Measurements from ENCODE around the gene SLC22A12. TPM values are rescaled to one million over a fixed set of nuclear protein-coding genes. Genes with fewer than 3 reads are reported as not detected.

Gene SLC22A12
- total RNA-seq, 2 donors from 2014 or later, result not detected

DNA sequence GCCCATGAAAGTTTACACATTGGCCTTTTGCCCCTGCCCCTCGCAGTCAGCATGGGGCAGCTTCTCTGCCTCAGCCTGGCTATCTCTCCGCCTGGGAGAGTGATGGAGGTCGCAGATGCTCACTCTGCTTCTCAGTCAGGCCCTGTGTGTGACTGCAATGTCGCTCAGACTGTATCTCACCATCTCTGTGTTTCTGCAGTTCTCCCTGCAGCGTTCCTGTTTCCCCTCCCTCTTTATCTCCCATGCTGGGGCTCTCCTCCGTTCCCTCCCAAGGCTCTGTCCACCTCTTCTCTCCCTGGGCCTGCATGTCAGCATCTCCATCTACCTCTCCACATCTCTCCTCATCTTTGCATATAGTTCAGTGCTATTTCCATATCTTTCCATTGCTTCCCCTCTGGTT, 38.1 kb downstream of the SLC22A12 start:
- ATAC-seq (ENCODE audit: insufficient number of reproducible peaks, low FRiP score, low read depth) (no peak), DNase-seq (ENCODE audit: low spot score) (no peak)
- no peak overlapping the region for H3K27ac ChIP-seq
- no peaks in the 10 kb centered on the region for H3K4me1 ChIP-seq (ENCODE audit: control insufficient read depth in 1 of 2, low read depth in 2 of 2)
- TF ChIP-seq, protein P1, sequence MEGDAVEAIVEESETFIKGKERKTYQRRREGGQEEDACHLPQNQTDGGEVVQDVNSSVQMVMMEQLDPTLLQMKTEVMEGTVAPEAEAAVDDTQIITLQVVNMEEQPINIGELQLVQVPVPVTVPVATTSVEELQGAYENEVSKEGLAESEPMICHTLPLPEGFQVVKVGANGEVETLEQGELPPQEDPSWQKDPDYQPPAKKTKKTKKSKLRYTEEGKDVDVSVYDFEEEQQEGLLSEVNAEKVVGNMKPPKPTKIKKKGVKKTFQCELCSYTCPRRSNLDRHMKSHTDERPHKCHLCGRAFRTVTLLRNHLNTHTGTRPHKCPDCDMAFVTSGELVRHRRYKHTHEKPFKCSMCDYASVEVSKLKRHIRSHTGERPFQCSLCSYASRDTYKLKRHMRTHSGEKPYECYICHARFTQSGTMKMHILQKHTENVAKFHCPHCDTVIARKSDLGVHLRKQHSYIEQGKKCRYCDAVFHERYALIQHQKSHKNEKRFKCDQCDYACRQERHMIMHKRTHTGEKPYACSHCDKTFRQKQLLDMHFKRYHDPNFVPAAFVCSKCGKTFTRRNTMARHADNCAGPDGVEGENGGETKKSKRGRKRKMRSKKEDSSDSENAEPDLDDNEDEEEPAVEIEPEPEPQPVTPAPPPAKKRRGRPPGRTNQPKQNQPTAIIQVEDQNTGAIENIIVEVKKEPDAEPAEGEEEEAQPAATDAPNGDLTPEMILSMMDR (IDR thresholded peaks at IDR 0.05), result no peak
- H3K4me3 ChIP-seq, result no peak overlapping the region
- H3K27me3 ChIP-seq (replicated peaks; ENCODE audit: insufficient read depth), result no peaks in the 10 kb centered on the region
- peaks cover 41% of the 10 kb centered on the region for H3K36me3 ChIP-seq
- no peaks in the 10 kb centered on the region for H3K9me3 ChIP-seq

DNA sequence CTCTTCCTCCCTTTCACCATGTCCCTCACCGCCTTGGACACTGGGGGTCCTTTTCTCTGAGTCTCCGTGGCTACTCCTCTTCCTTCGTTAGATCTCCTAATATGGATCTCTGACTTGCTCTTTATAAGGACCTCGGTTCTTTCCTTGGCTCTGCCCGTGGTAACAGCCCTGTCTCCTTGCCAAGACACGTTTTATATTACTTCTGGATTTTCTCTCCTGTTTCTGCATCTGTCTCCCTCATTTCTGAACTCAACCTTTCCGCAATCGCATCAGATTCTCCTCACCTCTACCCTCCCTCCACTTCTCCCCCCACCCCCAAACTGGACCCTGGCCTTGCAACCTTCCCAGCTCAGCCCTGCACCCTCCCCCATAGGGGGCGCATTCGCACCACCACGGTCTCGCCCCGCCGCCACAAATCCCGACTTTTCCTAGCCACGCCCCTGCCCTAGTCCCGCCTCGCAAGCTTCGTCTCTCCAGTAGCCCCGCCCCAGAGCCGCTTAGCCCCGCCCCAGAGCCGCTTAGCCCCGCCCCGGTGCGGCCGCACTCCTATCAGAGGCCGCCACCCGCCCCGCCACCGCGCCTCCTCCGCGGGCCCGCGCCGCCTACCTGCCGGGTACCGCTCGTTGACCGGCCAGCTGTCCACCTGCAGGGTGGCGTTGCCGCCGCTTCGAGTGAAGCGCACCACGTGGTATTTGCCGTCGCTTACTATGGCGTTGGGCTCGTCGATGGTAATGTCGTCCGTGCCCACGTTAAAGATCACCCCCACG, 39.0 kb downstream of the SLC22A12 start:
- H3K4me3 ChIP-seq, result no peak overlapping the region

GRCh38 chr11:64631675-64632074, 40.7 kb downstream of the SLC22A12 start:
- DNase-seq (ENCODE audit: low spot score), result no peak
- Histone ChIP-seq H3K4me1 (ENCODE audit: control insufficient read depth in 1 of 2, low read depth in 2 of 2) (no peaks in the 10 kb centered on the region), H3K27me3 (replicated peaks; ENCODE audit: insufficient read depth) (no peaks in the 10 kb centered on the region), H3K4me3 (no peak overlapping the region), H3K9me3 (no peaks in the 10 kb centered on the region), H3K27ac (no peak overlapping the region), H3K36me3 (peaks cover 53% of the 10 kb centered on the region)
- ATAC-seq (ENCODE audit: insufficient number of reproducible peaks, low FRiP score, low read depth), result no peak
- TF ChIP-seq, protein P1 (IDR thresholded peaks at IDR 0.05), result no peak

More for the DNA sequence above, 39.0 kb downstream of the SLC22A12 start:
- H3K4me1 ChIP-seq (ENCODE audit: control insufficient read depth in 1 of 2, low read depth in 2 of 2), result no peaks in the 10 kb centered on the region
- TF ChIP-seq, protein P1 (IDR thresholded peaks at IDR 0.05), result no peak
- H3K9me3 ChIP-seq, result no peaks in the 10 kb centered on the region
- ATAC-seq (ENCODE audit: insufficient number of reproducible peaks, low FRiP score, low read depth) (no peak), DNase-seq (ENCODE audit: low spot score) (no peak)
- no peaks in the 10 kb centered on the region for H3K27me3 ChIP-seq (replicated peaks; ENCODE audit: insufficient read depth)
- H3K27ac ChIP-seq, result no peak overlapping the region
- H3K36me3 ChIP-seq, result peaks cover 49% of the 10 kb centered on the region

- Histone ChIP-seq H3K4me1 (ENCODE audit: control insufficient read depth in 1 of 2, low read depth in 2 of 2) (no peaks in the 10 kb centered on the region), H3K9me3 (no peaks in the 10 kb centered on the region), H3K27ac (no peak overlapping the region), H3K27me3 (replicated peaks; ENCODE audit: insufficient read depth) (no peaks in the 10 kb centered on the region), H3K4me3 (no peak overlapping the region), H3K36me3 (peaks cover 53% of the 10 kb centered on the region)
- DNase-seq (ENCODE audit: low spot score) (no peak), ATAC-seq (ENCODE audit: insufficient number of reproducible peaks, low FRiP score, low read depth) (no peak)
- TF ChIP-seq, protein P1 (IDR thresholded peaks at IDR 0.05), result no peak
These were observed 41.2 kb downstream of the SLC22A12 start for GRCh38 chr11:64632237-64632636.

GRCh38 chr11:64632654-64633053, 41.6 kb downstream of the SLC22A12 start:
- no peak for DNase-seq (ENCODE audit: low spot score)
- H3K36me3 ChIP-seq, result peaks cover 53% of the 10 kb centered on the region
- H3K27me3 ChIP-seq (replicated peaks; ENCODE audit: insufficient read depth), result no peaks in the 10 kb centered on the region
- no peak overlapping the region for H3K4me3 ChIP-seq
- TF ChIP-seq, protein P1 (IDR thresholded peaks at IDR 0.05), result no peak
- peaks cover 0 to 2% of the 10 kb centered on the region in 2 donors for H3K4me1 ChIP-seq (ENCODE audit: control insufficient read depth in 1 of 2, low read depth in 2 of 2)
- ATAC-seq (ENCODE audit: insufficient number of reproducible peaks, low FRiP score, low read depth), result no peak
- H3K27ac ChIP-seq, result no peak overlapping the region
- H3K9me3 ChIP-seq, result no peaks in the 10 kb centered on the region

Data from thoracic aorta (tissue), 2 donors.